Measurements from ENCODE around the gene OR2T10.
"Not testable (repeated sequence)": the region's sequence is repeated elsewhere in the genome, so short reads cannot be mapped to it uniquely, and the experiment has no call there.

Gene OR2T10

GRCh38 chr1:248621770-248622169, 24.3 kb upstream of the OR2T10 start:
- Mint-ChIP-seq H3K9me3 (no peaks in the 10 kb centered on the region), H3K27me3 (no peaks in the 10 kb centered on the region), H3K4me3 (no peak overlapping the region), H3K36me3 (ENCODE audit: low read depth) (no peaks in the 10 kb centered on the region), H3K27ac (no peak overlapping the region), H3K4me1 (no peaks in the 10 kb centered on the region)
- no peak for ATAC-seq
- DNase-seq: no peak

- Mint-ChIP-seq H3K9me3 (peaks cover 10% of the 10 kb centered on the region), H3K27me3 (no peaks in the 10 kb centered on the region), H3K36me3 (ENCODE audit: low read depth) (no peaks in the 10 kb centered on the region), H3K27ac (no peak overlapping the region), H3K4me3 (no peak overlapping the region), H3K4me1 (peaks cover 10% of the 10 kb centered on the region)
- DNase-seq: peak; percentile 71
- ATAC-seq: peak; percentile 65
These were observed 21.4 kb upstream of the OR2T10 start for GRCh38 chr1:248618878-248619277.

- H3K27ac Mint-ChIP-seq: no peak overlapping the region
- DNase-seq: no peak
- no peak for ATAC-seq
- no peaks in the 10 kb centered on the region for H3K36me3 Mint-ChIP-seq (ENCODE audit: low read depth)
- no peaks in the 10 kb centered on the region for H3K27me3 Mint-ChIP-seq
- H3K4me1 Mint-ChIP-seq: peaks cover 17% of the 10 kb centered on the region
- no peak overlapping the region for H3K4me3 Mint-ChIP-seq
- H3K9me3 Mint-ChIP-seq: peaks cover 10% of the 10 kb centered on the region
These were observed 20.6 kb upstream of the OR2T10 start for GRCh38 chr1:248618119-248618518.

GRCh38 chr1:248613742-248614141, 16.2 kb upstream of the OR2T10 start:
- Mint-ChIP-seq H3K9me3 (peaks cover 10% of the 10 kb centered on the region), H3K4me1 (peaks cover 44% of the 10 kb centered on the region), H3K36me3 (ENCODE audit: low read depth) (no peaks in the 10 kb centered on the region), H3K27me3 (no peaks in the 10 kb centered on the region), H3K27ac (peak overlapping the region; percentile 84), H3K4me3 (peak overlapping the region; percentile 14)
- DNase-seq (no peak), ATAC-seq (peak; percentile 75)

DNA sequence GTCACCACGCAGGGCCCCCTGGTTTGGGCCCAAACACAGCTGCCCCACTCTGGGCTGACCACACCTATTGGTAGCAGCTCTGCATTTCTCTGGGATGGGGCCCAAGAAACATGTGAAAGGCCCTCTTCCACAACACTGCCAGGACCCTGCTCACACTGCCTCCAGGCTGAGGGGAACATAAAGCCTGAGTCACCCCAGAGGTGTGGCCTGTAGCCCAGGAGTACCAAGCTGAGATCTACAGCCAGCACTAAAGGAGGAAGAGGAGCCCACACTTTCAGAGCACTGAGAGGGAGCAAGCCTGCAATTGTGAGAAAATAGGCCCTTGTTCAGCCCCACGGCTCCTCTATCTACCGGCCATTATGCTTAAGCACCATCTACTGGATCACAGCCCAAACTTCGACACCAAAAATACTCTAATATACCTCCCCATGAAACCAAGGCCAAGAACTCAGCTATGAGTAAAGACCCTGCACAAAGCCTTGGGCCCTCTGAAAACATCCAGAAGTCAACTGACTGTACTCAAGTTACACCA, 14.4 kb upstream of the OR2T10 start:
- ATAC-seq (peak; percentile 93), DNase-seq (peak; percentile 40)
- Mint-ChIP-seq H3K4me1 (peaks cover 44% of the 10 kb centered on the region), H3K36me3 (ENCODE audit: low read depth) (no peaks in the 10 kb centered on the region), H3K27ac (no peak overlapping the region), H3K27me3 (no peaks in the 10 kb centered on the region), H3K4me3 (no peak overlapping the region), H3K9me3 (peaks cover 10% of the 10 kb centered on the region)

DNA sequence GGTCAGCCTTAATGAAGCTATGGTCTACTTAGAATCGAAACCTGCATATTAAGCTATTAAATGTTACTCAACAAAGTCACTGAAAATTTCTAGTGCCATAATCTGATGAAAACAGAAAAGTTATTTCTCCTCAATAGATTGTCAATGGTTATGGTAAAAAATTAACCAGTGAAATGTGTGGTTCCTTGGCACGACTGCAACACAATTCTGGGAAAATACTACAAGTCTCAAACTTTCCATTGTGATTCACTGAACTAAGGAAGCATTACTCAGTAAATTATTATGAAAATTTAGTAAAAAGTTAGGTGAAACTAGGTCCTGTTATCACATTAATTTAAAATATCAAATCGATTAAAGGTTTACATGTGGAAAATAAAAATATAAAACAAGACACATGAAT, 12.8 kb upstream of the OR2T10 start:
- Mint-ChIP-seq H3K4me1 (peaks cover 44% of the 10 kb centered on the region), H3K27me3 (no peaks in the 10 kb centered on the region), H3K27ac (peak overlapping the region; percentile 23), H3K4me3 (no peak overlapping the region), H3K9me3 (peaks cover 10% of the 10 kb centered on the region), H3K36me3 (ENCODE audit: low read depth) (no peaks in the 10 kb centered on the region)
- ATAC-seq (no peak), DNase-seq (no peak)

DNA sequence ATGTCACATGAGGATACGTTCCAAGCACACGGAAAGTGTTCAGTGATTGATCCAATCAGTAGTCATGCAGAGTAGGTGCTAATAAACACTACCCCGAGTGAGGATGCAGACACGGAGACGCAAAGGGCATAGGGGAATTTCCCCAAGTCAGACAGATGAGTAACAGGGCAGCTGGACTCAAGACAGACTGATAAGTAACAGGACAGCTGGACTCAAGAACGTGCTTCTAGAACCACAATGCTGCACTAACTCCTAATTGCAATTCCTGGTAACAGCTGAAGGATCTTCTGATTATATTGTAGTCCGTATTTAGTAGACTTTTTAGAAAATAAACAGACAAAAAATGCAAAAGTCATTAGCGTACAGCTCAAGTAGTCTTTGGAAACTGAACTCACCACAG, 1.9 kb upstream of the OR2T10 start:
- Mint-ChIP-seq H3K27me3 (no peaks in the 10 kb centered on the region), H3K4me3 (no peak overlapping the region), H3K27ac (no peak overlapping the region), H3K4me1 (peaks cover 7% of the 10 kb centered on the region), H3K9me3 (no peaks in the 10 kb centered on the region), H3K36me3 (ENCODE audit: low read depth) (no peaks in the 10 kb centered on the region)
- DNase-seq (no peak), ATAC-seq (no peak)

GRCh38 chr1:248596615-248597014, 885 bp downstream of the OR2T10 start:
- Mint-ChIP-seq H3K27ac (peak overlapping the region; percentile 69), H3K36me3 (ENCODE audit: low read depth) (no peaks in the 10 kb centered on the region)
- ATAC-seq: peak; percentile 72

GRCh38 chr1:248593226-248593625, 4.3 kb downstream of the OR2T10 start:
- ATAC-seq (no peak), DNase-seq (no peak)
- H3K4me1 Mint-ChIP-seq: peaks cover 7% of the 10 kb centered on the region
- no peaks in the 10 kb centered on the region for H3K36me3 Mint-ChIP-seq (ENCODE audit: low read depth)
- no peaks in the 10 kb centered on the region for H3K9me3 Mint-ChIP-seq
- no peak overlapping the region for H3K4me3 Mint-ChIP-seq
- no peak overlapping the region for H3K27ac Mint-ChIP-seq
- H3K27me3 Mint-ChIP-seq: no peaks in the 10 kb centered on the region

More at GRCh38 chr1:248596615-248597014, 885 bp downstream of the OR2T10 start:
- H3K9me3 Mint-ChIP-seq: no peaks in the 10 kb centered on the region
- no peak overlapping the region for H3K4me3 Mint-ChIP-seq
- H3K4me1 Mint-ChIP-seq: peaks cover 7% of the 10 kb centered on the region
- DNase-seq: no peak
- no peaks in the 10 kb centered on the region for H3K27me3 Mint-ChIP-seq

DNA sequence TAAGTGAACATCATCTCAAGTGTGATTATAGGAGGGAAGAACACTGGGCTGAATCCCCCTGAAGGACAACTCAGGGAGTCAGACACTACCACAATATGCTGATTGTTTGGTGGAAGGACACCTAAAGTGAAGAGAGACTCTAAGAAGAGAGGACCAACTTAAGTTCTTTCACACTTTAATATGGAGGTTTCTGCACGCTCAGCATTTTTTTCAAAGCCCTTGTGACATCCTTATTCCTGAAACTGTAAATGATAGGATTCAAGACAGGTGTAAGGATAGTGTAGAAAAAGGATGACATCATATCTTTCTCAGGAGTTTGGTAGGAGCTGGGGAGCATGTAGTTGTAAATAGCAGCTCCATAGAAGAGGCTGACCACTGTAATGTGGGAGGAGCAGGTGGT, 4.8 kb downstream of the OR2T10 start:
- Mint-ChIP-seq H3K9me3 (no peaks in the 10 kb centered on the region), H3K4me1 (peaks cover 7% of the 10 kb centered on the region), H3K27ac (no peak overlapping the region), H3K4me3 (no peak overlapping the region), H3K36me3 (ENCODE audit: low read depth) (no peaks in the 10 kb centered on the region), H3K27me3 (no peaks in the 10 kb centered on the region)
- DNase-seq: no peak
- no peak for ATAC-seq

- Mint-ChIP-seq H3K4me1 (no peaks in the 10 kb centered on the region), H3K27me3 (peaks cover 2% of the 10 kb centered on the region), H3K4me3 (no peak overlapping the region), H3K27ac (no peak overlapping the region), H3K36me3 (ENCODE audit: low read depth) (no peaks in the 10 kb centered on the region), H3K9me3 (no peaks in the 10 kb centered on the region)
- ATAC-seq (no peak), DNase-seq (no peak)
These were observed 7.4 kb downstream of the OR2T10 start for GRCh38 chr1:248590055-248590454.

- DNase-seq (no peak), ATAC-seq (no peak)
- no peaks in the 10 kb centered on the region for H3K9me3 Mint-ChIP-seq
- no peaks in the 10 kb centered on the region for H3K4me1 Mint-ChIP-seq
- H3K27ac Mint-ChIP-seq: no peak overlapping the region
- H3K4me3 Mint-ChIP-seq: no peak overlapping the region
- H3K36me3 Mint-ChIP-seq (ENCODE audit: low read depth): no peaks in the 10 kb centered on the region
- H3K27me3 Mint-ChIP-seq: peaks cover 2% of the 10 kb centered on the region
These were observed 8.2 kb downstream of the OR2T10 start for GRCh38 chr1:248589334-248589733.

DNA sequence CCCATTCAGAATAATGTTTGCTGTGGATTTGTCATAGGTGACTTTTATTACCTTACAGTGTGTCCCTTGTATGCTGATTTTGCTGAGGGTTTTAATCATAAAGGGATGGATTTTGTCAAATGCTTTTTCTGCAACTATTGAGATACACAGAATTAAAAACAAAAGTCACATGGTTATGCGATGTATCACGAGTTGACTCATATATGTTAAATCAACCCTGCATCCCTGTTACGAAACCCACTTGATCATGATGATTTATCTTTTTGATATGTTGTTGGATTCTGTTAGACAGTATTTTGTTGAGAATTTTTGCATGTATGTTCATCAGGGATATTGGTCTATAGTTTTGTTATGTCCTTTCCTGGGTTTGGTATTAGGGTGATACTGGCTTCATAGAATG, 12.2 kb downstream of the OR2T10 start:
- Mint-ChIP-seq H3K9me3 (no peaks in the 10 kb centered on the region), H3K4me1 (no peaks in the 10 kb centered on the region), H3K27me3 (peaks cover 2% of the 10 kb centered on the region), H3K36me3 (ENCODE audit: low read depth) (no peaks in the 10 kb centered on the region), H3K27ac (no peak overlapping the region), H3K4me3 (no peak overlapping the region)
- no peak for DNase-seq
- ATAC-seq: no peak

- no peak overlapping the region for H3K4me3 Mint-ChIP-seq
- no peaks in the 10 kb centered on the region for H3K4me1 Mint-ChIP-seq
- H3K36me3 Mint-ChIP-seq (ENCODE audit: low read depth): no peaks in the 10 kb centered on the region
- peaks cover 4% of the 10 kb centered on the region for H3K9me3 Mint-ChIP-seq
- no peaks in the 10 kb centered on the region for H3K27me3 Mint-ChIP-seq
- ATAC-seq: no peak
- no peak overlapping the region for H3K27ac Mint-ChIP-seq
- DNase-seq: no peak
These were observed 21.1 kb downstream of the OR2T10 start for GRCh38 chr1:248576260-248576980.

DNA sequence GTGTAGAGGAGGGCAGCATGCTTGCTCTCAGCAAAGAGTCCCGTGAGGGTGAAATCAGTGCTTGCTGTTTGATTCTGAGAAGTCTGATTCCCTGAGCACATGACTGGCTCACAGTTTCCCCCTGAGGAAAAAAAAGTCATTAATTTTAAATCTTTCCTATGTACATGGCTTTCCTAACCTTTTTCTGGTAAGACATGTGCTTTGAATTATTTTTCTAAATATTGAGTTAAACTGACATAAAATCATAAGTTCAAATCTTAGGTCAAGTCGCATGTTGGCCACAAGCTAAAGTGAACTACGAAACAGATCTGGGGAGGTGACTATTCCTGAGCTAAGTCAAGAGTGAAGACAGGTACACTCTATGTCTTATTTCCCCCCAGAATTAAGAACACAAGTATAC, 22.8 kb downstream of the OR2T10 start, which contains the start of gene OR2T34:
Gene OR2T34 (minus strand): TSS at position 101 of the 400 bp plus-strand sequence. CDS start 0 bp downstream, at position 101.
- not testable (repeated sequence) for H3K4me1 Mint-ChIP-seq; H3K27ac Mint-ChIP-seq; H3K4me3 Mint-ChIP-seq; DNase-seq; H3K36me3 Mint-ChIP-seq (ENCODE audit: low read depth); H3K27me3 Mint-ChIP-seq; H3K9me3 Mint-ChIP-seq; ATAC-seq
